Omental fat pad (tissue), 4 donors: ENCODE results near the gene ATXN7. TPM values are rescaled to one million over a fixed set of nuclear protein-coding genes. Genes with fewer than 3 reads are reported as not detected.

Experiments used
- ATAC-seq: fragments of 150-250 bp; one replicate; pipeline ENCODE4 v1.9.1; 2016; ENCODE audit warnings: mild to moderate bottlenecking, moderate library complexity; ENCODE audit not compliant: low FRiP score
- DNase-seq: peaks from one replicate; pipeline ENCODE4 v3.0.0-alpha.2; 2019; ENCODE audit warnings: low spot score
- total RNA-seq, 4 donors: library from RNA; depleted of rRNA; stranded (reverse); fragments of >200 nt; gene quantifications; one replicate each; pipeline ENCODE4 v1.1.0, GENCODE V29; 2016
- TF ChIP-seq, protein P1 (sequence below), 3 donors: fragments of 450-650 bp; IDR thresholded peaks; one replicate each; pipeline ENCODE4 v1.5.1; 2016 to 2017; ENCODE audit warnings: antibody characterized with exemption in 3 of 3, mild to moderate bottlenecking in 3 of 3, moderate library complexity in 2 of 3

The ATXN7 gene
- total RNA-seq, 4 donors from 2014 or later: 22.5 to 74.5 (median 31.1) TPM

DNA sequence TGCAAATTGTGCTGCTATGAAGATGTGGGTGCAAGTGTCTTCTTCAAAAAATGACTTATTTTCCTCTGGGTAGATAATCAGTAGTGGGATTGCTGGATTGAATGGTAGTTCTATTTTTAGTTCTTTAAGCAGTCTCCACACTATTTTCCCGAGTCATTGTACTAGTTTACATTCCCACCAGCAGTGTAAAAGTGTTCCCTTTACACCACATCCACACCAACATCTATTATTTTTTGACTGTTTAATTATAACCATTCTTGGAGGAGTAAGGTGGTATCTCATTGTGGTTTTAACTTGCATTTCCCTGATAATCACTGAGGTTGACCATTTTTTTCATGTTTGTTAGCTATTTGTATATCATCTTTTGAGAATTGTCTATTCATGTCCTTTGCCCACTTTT, 179.3 kb downstream of the ATXN7 start:
- TF ChIP-seq, protein P1, sequence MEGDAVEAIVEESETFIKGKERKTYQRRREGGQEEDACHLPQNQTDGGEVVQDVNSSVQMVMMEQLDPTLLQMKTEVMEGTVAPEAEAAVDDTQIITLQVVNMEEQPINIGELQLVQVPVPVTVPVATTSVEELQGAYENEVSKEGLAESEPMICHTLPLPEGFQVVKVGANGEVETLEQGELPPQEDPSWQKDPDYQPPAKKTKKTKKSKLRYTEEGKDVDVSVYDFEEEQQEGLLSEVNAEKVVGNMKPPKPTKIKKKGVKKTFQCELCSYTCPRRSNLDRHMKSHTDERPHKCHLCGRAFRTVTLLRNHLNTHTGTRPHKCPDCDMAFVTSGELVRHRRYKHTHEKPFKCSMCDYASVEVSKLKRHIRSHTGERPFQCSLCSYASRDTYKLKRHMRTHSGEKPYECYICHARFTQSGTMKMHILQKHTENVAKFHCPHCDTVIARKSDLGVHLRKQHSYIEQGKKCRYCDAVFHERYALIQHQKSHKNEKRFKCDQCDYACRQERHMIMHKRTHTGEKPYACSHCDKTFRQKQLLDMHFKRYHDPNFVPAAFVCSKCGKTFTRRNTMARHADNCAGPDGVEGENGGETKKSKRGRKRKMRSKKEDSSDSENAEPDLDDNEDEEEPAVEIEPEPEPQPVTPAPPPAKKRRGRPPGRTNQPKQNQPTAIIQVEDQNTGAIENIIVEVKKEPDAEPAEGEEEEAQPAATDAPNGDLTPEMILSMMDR (IDR thresholded peaks at IDR 0.05): no peak
- no peak for ATAC-seq
- no peak for DNase-seq

GRCh38 chr3:64046592-64046991, 182.9 kb downstream of the ATXN7 start:
- ATAC-seq (no peak), DNase-seq (no peak)
- TF ChIP-seq, protein P1 (IDR thresholded peaks at IDR 0.05): no peak

- TF ChIP-seq, protein P1 (IDR thresholded peaks at IDR 0.05): no peak
- ATAC-seq: no peak
- no peak for DNase-seq
Measured at GRCh38 chr3:64046996-64047594, 183.4 kb downstream of the ATXN7 start.

DNA sequence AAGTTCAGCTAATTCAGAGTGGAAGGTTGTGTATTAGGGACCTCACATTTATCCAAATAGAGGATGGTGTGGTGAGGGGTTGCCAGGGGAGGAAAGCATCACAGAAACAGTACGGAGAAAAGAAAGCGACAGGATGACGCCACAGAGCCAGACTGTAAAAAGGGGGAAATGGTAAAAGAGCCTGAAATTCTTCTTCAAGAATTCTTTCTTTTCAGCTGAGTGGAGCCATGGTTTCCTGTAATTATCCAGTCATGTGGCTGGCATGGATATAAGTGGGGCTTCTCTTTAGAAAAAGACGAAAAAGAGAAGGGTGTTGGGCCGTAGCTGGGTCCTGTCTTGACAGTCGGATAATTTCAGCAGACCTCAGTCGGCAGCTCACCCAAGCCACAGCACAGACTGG, 184.1 kb downstream of the ATXN7 start:
- no peak for ATAC-seq
- no peak for DNase-seq
- TF ChIP-seq, protein P1 (IDR thresholded peaks at IDR 0.05): no peak

DNA sequence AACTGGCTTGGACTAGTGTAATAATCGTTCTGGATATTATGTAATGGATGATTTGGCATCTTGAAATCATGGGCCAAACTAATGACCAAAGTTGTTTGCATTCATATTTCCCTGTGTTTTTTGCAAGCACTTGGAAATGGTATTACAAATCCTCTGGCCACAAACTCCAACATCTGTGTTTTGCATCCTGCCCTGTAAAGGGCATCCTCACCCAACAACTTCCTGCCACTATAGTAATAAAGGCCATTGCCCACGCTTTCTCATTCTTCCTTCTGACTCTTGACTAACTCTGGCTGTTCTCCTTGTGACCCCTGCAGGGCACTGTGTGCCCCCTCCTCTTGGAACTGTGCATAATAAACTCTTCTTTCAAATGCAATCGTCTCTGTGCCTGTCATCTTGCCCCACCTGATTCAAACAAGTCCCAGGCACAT, 185.0 kb downstream of the ATXN7 start:
- ATAC-seq (no peak), DNase-seq (no peak)
- TF ChIP-seq, protein P1 (IDR thresholded peaks at IDR 0.05): no peak

DNA sequence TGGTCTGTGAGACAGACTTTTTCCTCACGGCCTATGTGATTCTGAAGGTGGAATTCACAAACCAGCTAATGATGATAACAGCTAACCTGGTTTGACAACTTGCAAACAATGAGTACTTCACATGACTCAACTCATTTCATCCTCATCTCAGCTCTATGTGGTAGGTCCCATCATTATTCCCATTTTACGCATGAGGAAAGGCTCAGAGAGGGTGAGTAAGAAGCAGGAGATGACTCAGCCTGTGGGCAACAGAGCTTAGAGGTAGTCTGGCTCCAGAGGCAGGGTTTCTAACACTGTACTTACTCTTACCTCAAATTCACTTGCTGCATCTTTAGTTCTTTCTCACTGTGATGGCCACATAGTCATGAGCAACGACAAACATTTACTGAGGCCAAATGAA, 185.5 kb downstream of the ATXN7 start:
- TF ChIP-seq, protein P1 (IDR thresholded peaks at IDR 0.05): no peak
- no peak for DNase-seq
- peak; percentile 44 for ATAC-seq

- ATAC-seq: no peak
- TF ChIP-seq, protein P1 (IDR thresholded peaks at IDR 0.05): no peak
- DNase-seq: no peak
Measured at GRCh38 chr3:64049832-64050231, 186.2 kb downstream of the ATXN7 start.
